NK-92 treated with Interleukin-12 subunit alpha and Interleukin-12 subunit beta, amount 100 ng/mL, for 24 hours (cell line): ENCODE data around the gene TARP.
"Not testable (repeated sequence)": the region's sequence is repeated elsewhere in the genome, so short reads cannot be mapped to it uniquely, and the experiment has no call there.

Experiments used
- DNase-seq: peaks from one replicate; lab custom pipeline; 2025; lab: John Stamatoyannopoulos, UW

TARP gene

GRCh38 chr7:38299275-38299931, 26.0 kb upstream of the TARP start:
- peak; percentile 56 for DNase-seq

- DNase-seq, result no peak
These were observed 22.8 kb upstream of the TARP start for GRCh38 chr7:38296059-38296857.

- DNase-seq, result no peak
These were observed 21.5 kb upstream of the TARP start for GRCh38 chr7:38294926-38295325.

GRCh38 chr7:38292442-38292841, 19.0 kb upstream of the TARP start:
- DNase-seq, result no peak

GRCh38 chr7:38291650-38292049, 18.2 kb upstream of the TARP start:
- no peak for DNase-seq

GRCh38 chr7:38291117-38291647, 17.7 kb upstream of the TARP start:
- DNase-seq, result no peak

GRCh38 chr7:38284553-38284952, 11.1 kb upstream of the TARP start:
- no peak for DNase-seq

GRCh38 chr7:38283809-38284208, 10.4 kb upstream of the TARP start:
- DNase-seq, result no peak

GRCh38 chr7:38283107-38283506, 9.7 kb upstream of the TARP start:
- no peak for DNase-seq

GRCh38 chr7:38282081-38282480, 8.6 kb upstream of the TARP start:
- DNase-seq, result no peak

- no peak for DNase-seq
These were observed 7.8 kb upstream of the TARP start for GRCh38 chr7:38281266-38281665.

GRCh38 chr7:38280707-38281106, 7.3 kb upstream of the TARP start:
- peak; percentile 58 for DNase-seq

- no peak for DNase-seq
These were observed 6.6 kb upstream of the TARP start for GRCh38 chr7:38280000-38280399.

GRCh38 chr7:38276096-38276877, 2.9 kb upstream of the TARP start:
- DNase-seq, result no peak

GRCh38 chr7:38274927-38275620, 1.6 kb upstream of the TARP start:
- DNase-seq, result no peak

GRCh38 chr7:38274486-38274885, 1.1 kb upstream of the TARP start:
- no peak for DNase-seq

- DNase-seq, result not testable (repeated sequence)
These were observed 3.0 kb downstream of the TARP start for GRCh38 chr7:38270405-38270804.

- DNase-seq, result not testable (repeated sequence)
These were observed 3.6 kb downstream of the TARP start for GRCh38 chr7:38269704-38270346.

- DNase-seq, result not testable (repeated sequence)
These were observed 7.5 kb downstream of the TARP start for GRCh38 chr7:38265958-38266357.

- DNase-seq, result not testable (repeated sequence)
These were observed 8.8 kb downstream of the TARP start for GRCh38 chr7:38264602-38265001.

GRCh38 chr7:38263274-38263673, 10.2 kb downstream of the TARP start:
- not testable (repeated sequence) for DNase-seq
